Measurements from ENCODE around the gene RAD54L2. TPM values are rescaled to one million over a fixed set of nuclear protein-coding genes. Genes with fewer than 3 reads are reported as not detected.

The RAD54L2 gene
- total RNA-seq, 1 experiment from 2014 or later = 22.6 TPM

- no peaks in the 10 kb centered on the region for H3K27me3 ChIP-seq (ENCODE audit: insufficient read depth, low read depth)
- H2AFZ ChIP-seq = no peak overlapping the region
- intact Hi-C loops (cut with micrococcal nuclease; ENCODE audit: unreplicated experiment) = no loop called here
- H3F3A ChIP-seq (ENCODE audit: insufficient read depth, low read depth) = peaks cover 15% of the 10 kb centered on the region; the same call in 1 of the 2 replicates
- BruUV-seq (replicated peaks) = no TSS peak
- peaks cover 10% of the 10 kb centered on the region for H4K20me1 ChIP-seq (ENCODE audit: insufficient read depth)
- H3K9me3 ChIP-seq (ENCODE audit: insufficient read depth, low read depth) = no peaks in the 10 kb centered on the region
- TF ChIP-seq EZH2 (IDR thresholded peaks at IDR 0.05; ENCODE audit: low read depth) (no peak), CTCF (conservative IDR thresholded peaks at IDR 0.05) (no peak)
- no peaks in the 10 kb centered on the region for H3K36me3 ChIP-seq (ENCODE audit: low read depth)
- H3K4me1 ChIP-seq (replicated peaks; ENCODE audit: insufficient read depth) = no peaks in the 10 kb centered on the region; the same call in 1 of the 2 replicates
- POLR2A ChIA-PET (ENCODE audit: unreplicated experiment) = no interaction called here
- no peak overlapping the region for H3K4me2 ChIP-seq
- H3K4me3 ChIP-seq = no peak overlapping the region
- H3K27ac ChIP-seq = no peak overlapping the region
- H3K9me2 ChIP-seq (ENCODE audit: insufficient read depth) = no peaks in the 10 kb centered on the region
- H3K79me2 ChIP-seq (ENCODE audit: low read depth) = peaks cover 10% of the 10 kb centered on the region
- DNase-seq = no peak
- CTCF ChIA-PET = interaction anchor here (0.6 to 1.9 kb wide), 3 partner anchors 170 to 297 kb away, joined by 3 to 16 read pairs (median 3); no protein-coding TSS in a partner anchor
Measured at GRCh38 chr3:51503007-51503406, 35.5 kb upstream of the RAD54L2 start.

- intact Hi-C loops (cut with micrococcal nuclease; ENCODE audit: unreplicated experiment) = no loop called here
- ChIA-PET CTCF (no interaction called here), POLR2A (ENCODE audit: unreplicated experiment) (no interaction called here)
- Histone ChIP-seq H3K79me2 (ENCODE audit: low read depth) (no peaks in the 10 kb centered on the region), H4K20me1 (ENCODE audit: insufficient read depth) (no peaks in the 10 kb centered on the region), H3K27ac (no peak overlapping the region), H2AFZ (no peak overlapping the region), H3K9me2 (ENCODE audit: insufficient read depth) (no peaks in the 10 kb centered on the region), H3F3A (ENCODE audit: insufficient read depth, low read depth) (no peaks in the 10 kb centered on the region), H3K4me1 (replicated peaks; ENCODE audit: insufficient read depth) (no peaks in the 10 kb centered on the region), H3K27me3 (ENCODE audit: insufficient read depth, low read depth) (no peaks in the 10 kb centered on the region), H3K4me3 (no peak overlapping the region), H3K9me3 (ENCODE audit: insufficient read depth, low read depth) (no peaks in the 10 kb centered on the region), H3K36me3 (ENCODE audit: low read depth) (no peaks in the 10 kb centered on the region), H3K4me2 (no peak overlapping the region)
- no peak for TF ChIP-seq CTCF (conservative IDR thresholded peaks at IDR 0.05)
- TF ChIP-seq EZH2 (IDR thresholded peaks at IDR 0.05; ENCODE audit: low read depth) = no peak
- no peak for DNase-seq
- BruUV-seq (replicated peaks) = no TSS peak
Measured at GRCh38 chr3:51508255-51508654, 30.3 kb upstream of the RAD54L2 start.

GRCh38 chr3:51510996-51511395, 27.5 kb upstream of the RAD54L2 start:
- Histone ChIP-seq H4K20me1 (ENCODE audit: insufficient read depth) (no peaks in the 10 kb centered on the region), H3K9me3 (ENCODE audit: insufficient read depth, low read depth) (no peaks in the 10 kb centered on the region), H2AFZ (no peak overlapping the region), H3K4me1 (replicated peaks; ENCODE audit: insufficient read depth) (no peaks in the 10 kb centered on the region), H3K4me3 (no peak overlapping the region), H3K36me3 (ENCODE audit: low read depth) (no peaks in the 10 kb centered on the region), H3K9me2 (ENCODE audit: insufficient read depth) (no peaks in the 10 kb centered on the region), H3K79me2 (ENCODE audit: low read depth) (no peaks in the 10 kb centered on the region), H3K27me3 (ENCODE audit: insufficient read depth, low read depth) (no peaks in the 10 kb centered on the region), H3K4me2 (no peak overlapping the region), H3F3A (ENCODE audit: insufficient read depth, low read depth) (no peaks in the 10 kb centered on the region), H3K27ac (no peak overlapping the region)
- CTCF ChIA-PET = no interaction called here
- no TSS peak for BruUV-seq (replicated peaks)
- TF ChIP-seq CTCF (conservative IDR thresholded peaks at IDR 0.05) = no peak
- no peak for TF ChIP-seq EZH2 (IDR thresholded peaks at IDR 0.05; ENCODE audit: low read depth)
- peak in 1 of 2 experiments; percentile 67 for DNase-seq
- intact Hi-C loops (cut with micrococcal nuclease; ENCODE audit: unreplicated experiment) = no loop called here
- POLR2A ChIA-PET (ENCODE audit: unreplicated experiment) = interaction anchor here (0.6 to 0.7 kb wide), 2 partner anchors 11 to 28 kb away, joined by 3 to 6 read pairs; no protein-coding TSS in a partner anchor
